Activated CD4-positive, alpha-beta memory T cell treated with anti-CD3 and anti-CD28 coated beads, Interleukin-2, amount 10 ng/mL, durations not matched to agents 7 days and 5 days (primary cell): Measurements from ENCODE around the gene MEMO1. TPM values are rescaled to one million over a fixed set of nuclear protein-coding genes. Genes with fewer than 3 reads are reported as not detected.

Experiments used
- CTCF ChIA-PET: fragments of 350-600 bp; sonication (Branson Sonifier 250); formaldehyde crosslinking; loops from one replicate; lab custom pipeline; 2021; ENCODE audit warnings: antibody characterized with exemption, inconsistent platforms; lab: Charles Lee
- POLR2A ChIA-PET: fragments of 350-600 bp; sonication (Branson Sonifier 250); formaldehyde crosslinking; loops from one replicate; lab custom pipeline; 2021; ENCODE audit warnings: antibody characterized with exemption; lab: Charles Lee
- DNase-seq: peaks from one replicate; pipeline ENCODE4 v3.0.0-alpha.2; 2020
- H3K27ac Mint-ChIP-seq: one replicate; pipeline ENCODE4 v1.8.0; 2021; ENCODE audit warnings: mild to moderate bottlenecking, mixed read lengths
- H3K27me3 Mint-ChIP-seq: one replicate; pipeline ENCODE4 v1.8.0; 2021; ENCODE audit warnings: mixed read lengths
- H3K36me3 Mint-ChIP-seq: one replicate; pipeline ENCODE4 v1.8.0; 2021; ENCODE audit warnings: low read depth, mixed read lengths
- H3K4me1 Mint-ChIP-seq: one replicate; pipeline ENCODE4 v1.8.0; 2021; ENCODE audit warnings: mixed read lengths
- H3K4me3 Mint-ChIP-seq: one replicate; pipeline ENCODE4 v1.8.0; 2021; ENCODE audit warnings: mild to moderate bottlenecking, mixed read lengths
- H3K9me3 Mint-ChIP-seq: one replicate; pipeline ENCODE4 v1.8.0; 2021; ENCODE audit warnings: mixed read lengths
- total RNA-seq, 2 experiments: library from RNA; stranded (reverse); gene quantifications; one replicate each; pipeline ENCODE4 v1.2.3, GENCODE V29; 2021

Gene MEMO1
- total RNA-seq, 2 experiments from 2014 or later: 40.7 to 41.5 TPM

- no peaks in the 10 kb centered on the region for H3K9me3 Mint-ChIP-seq
- no peaks in the 10 kb centered on the region for H3K27me3 Mint-ChIP-seq
- CTCF ChIA-PET: no interaction called here
- H3K36me3 Mint-ChIP-seq: peaks cover 29% of the 10 kb centered on the region
- H3K4me3 Mint-ChIP-seq: no peak overlapping the region
- H3K4me1 Mint-ChIP-seq: peaks cover 32% of the 10 kb centered on the region
- no peak overlapping the region for H3K27ac Mint-ChIP-seq
- POLR2A ChIA-PET: no interaction called here
- DNase-seq: no peak
These were observed 65.8 kb downstream of the MEMO1 start for GRCh38 chr2:31944828-31945571.

GRCh38 chr2:31943636-31944225, 67.1 kb downstream of the MEMO1 start:
- DNase-seq: no peak
- ChIA-PET CTCF (no interaction called here), POLR2A (no interaction called here)
- Mint-ChIP-seq H3K4me1 (peaks cover 29% of the 10 kb centered on the region), H3K27me3 (no peaks in the 10 kb centered on the region), H3K36me3 (peaks cover 22% of the 10 kb centered on the region), H3K9me3 (no peaks in the 10 kb centered on the region), H3K27ac (no peak overlapping the region), H3K4me3 (no peak overlapping the region)

- Mint-ChIP-seq H3K9me3 (no peaks in the 10 kb centered on the region), H3K4me3 (no peak overlapping the region), H3K4me1 (peaks cover 29% of the 10 kb centered on the region), H3K36me3 (peaks cover 20% of the 10 kb centered on the region), H3K27ac (no peak overlapping the region), H3K27me3 (no peaks in the 10 kb centered on the region)
- DNase-seq: no peak
- ChIA-PET CTCF (no interaction called here), POLR2A (no interaction called here)
These were observed 69.9 kb downstream of the MEMO1 start for GRCh38 chr2:31940920-31941319.

GRCh38 chr2:31937741-31938140, 73.1 kb downstream of the MEMO1 start:
- Mint-ChIP-seq H3K27me3 (no peaks in the 10 kb centered on the region), H3K36me3 (peaks cover 3% of the 10 kb centered on the region), H3K27ac (no peak overlapping the region), H3K4me3 (no peak overlapping the region), H3K4me1 (peaks cover 8% of the 10 kb centered on the region), H3K9me3 (no peaks in the 10 kb centered on the region)
- CTCF ChIA-PET: no interaction called here
- DNase-seq: no peak
- POLR2A ChIA-PET: no interaction called here

- ChIA-PET CTCF (no interaction called here), POLR2A (no interaction called here)
- H3K4me1 Mint-ChIP-seq: peaks cover 12% of the 10 kb centered on the region
- no peaks in the 10 kb centered on the region for H3K27me3 Mint-ChIP-seq
- no peak overlapping the region for H3K27ac Mint-ChIP-seq
- peaks cover 5% of the 10 kb centered on the region for H3K36me3 Mint-ChIP-seq
- no peak overlapping the region for H3K4me3 Mint-ChIP-seq
- DNase-seq: no peak
- H3K9me3 Mint-ChIP-seq: no peaks in the 10 kb centered on the region
These were observed 75.4 kb downstream of the MEMO1 start for GRCh38 chr2:31935370-31935769.

GRCh38 chr2:31933066-31933465, 77.7 kb downstream of the MEMO1 start:
- H3K4me3 Mint-ChIP-seq: no peak overlapping the region
- H3K36me3 Mint-ChIP-seq: peaks cover 7% of the 10 kb centered on the region
- H3K27me3 Mint-ChIP-seq: no peaks in the 10 kb centered on the region
- no peak overlapping the region for H3K27ac Mint-ChIP-seq
- H3K4me1 Mint-ChIP-seq: peaks cover 12% of the 10 kb centered on the region
- DNase-seq: no peak
- ChIA-PET POLR2A (no interaction called here), CTCF (no interaction called here)
- no peaks in the 10 kb centered on the region for H3K9me3 Mint-ChIP-seq

GRCh38 chr2:31932589-31932988, 78.2 kb downstream of the MEMO1 start:
- DNase-seq: no peak
- Mint-ChIP-seq H3K9me3 (no peaks in the 10 kb centered on the region), H3K4me1 (peaks cover 12% of the 10 kb centered on the region), H3K27me3 (no peaks in the 10 kb centered on the region), H3K4me3 (no peak overlapping the region), H3K36me3 (peaks cover 7% of the 10 kb centered on the region), H3K27ac (peak overlapping the region; percentile 28)
- ChIA-PET POLR2A (no interaction called here), CTCF (no interaction called here)

GRCh38 chr2:31931916-31932315, 78.9 kb downstream of the MEMO1 start:
- H3K4me3 Mint-ChIP-seq: no peak overlapping the region
- H3K9me3 Mint-ChIP-seq: no peaks in the 10 kb centered on the region
- H3K4me1 Mint-ChIP-seq: peaks cover 12% of the 10 kb centered on the region
- no peaks in the 10 kb centered on the region for H3K27me3 Mint-ChIP-seq
- DNase-seq: no peak
- H3K36me3 Mint-ChIP-seq: peaks cover 7% of the 10 kb centered on the region
- no peak overlapping the region for H3K27ac Mint-ChIP-seq
- ChIA-PET CTCF (no interaction called here), POLR2A (interaction anchor here (0.5 kb wide), 1 partner anchor 79 kb away, joined by 3 read pairs; the partner anchor contains the start of gene MEMO1)

GRCh38 chr2:31925517-31925916, 85.3 kb downstream of the MEMO1 start:
- no peak overlapping the region for H3K27ac Mint-ChIP-seq
- no peak for DNase-seq
- POLR2A ChIA-PET: no interaction called here
- H3K36me3 Mint-ChIP-seq: peaks cover 11% of the 10 kb centered on the region
- peaks cover 2% of the 10 kb centered on the region for H3K4me1 Mint-ChIP-seq
- H3K9me3 Mint-ChIP-seq: no peaks in the 10 kb centered on the region
- CTCF ChIA-PET: interaction anchor here (0.7 kb wide), 1 partner anchor 322 kb away, joined by 3 read pairs; no protein-coding TSS in a partner anchor
- no peak overlapping the region for H3K4me3 Mint-ChIP-seq
- no peaks in the 10 kb centered on the region for H3K27me3 Mint-ChIP-seq

GRCh38 chr2:31923662-31924061, 87.1 kb downstream of the MEMO1 start:
- H3K27me3 Mint-ChIP-seq: no peaks in the 10 kb centered on the region
- peaks cover 2% of the 10 kb centered on the region for H3K4me1 Mint-ChIP-seq
- DNase-seq: no peak
- no peaks in the 10 kb centered on the region for H3K9me3 Mint-ChIP-seq
- peaks cover 14% of the 10 kb centered on the region for H3K36me3 Mint-ChIP-seq
- ChIA-PET CTCF (no interaction called here), POLR2A (no interaction called here)
- no peak overlapping the region for H3K27ac Mint-ChIP-seq
- no peak overlapping the region for H3K4me3 Mint-ChIP-seq

- H3K27ac Mint-ChIP-seq: no peak overlapping the region
- POLR2A ChIA-PET: interaction anchor here (1.4 kb wide), 1 partner anchor 86 kb away, joined by 3 read pairs; no protein-coding TSS in a partner anchor
- no peak for DNase-seq
- H3K4me3 Mint-ChIP-seq: no peak overlapping the region
- no peaks in the 10 kb centered on the region for H3K27me3 Mint-ChIP-seq
- peaks cover 14% of the 10 kb centered on the region for H3K36me3 Mint-ChIP-seq
- H3K4me1 Mint-ChIP-seq: peaks cover 2% of the 10 kb centered on the region
- no peaks in the 10 kb centered on the region for H3K9me3 Mint-ChIP-seq
- CTCF ChIA-PET: interaction anchor here (0.6 kb wide), 1 partner anchor 60 kb away, joined by 3 read pairs; no protein-coding TSS in a partner anchor
These were observed 88.0 kb downstream of the MEMO1 start for GRCh38 chr2:31922542-31923408.

- no peaks in the 10 kb centered on the region for H3K9me3 Mint-ChIP-seq
- no peak for DNase-seq
- CTCF ChIA-PET: no interaction called here
- H3K36me3 Mint-ChIP-seq: peaks cover 15% of the 10 kb centered on the region
- POLR2A ChIA-PET: interaction anchor here (0.9 to 1.5 kb wide), 2 partner anchors 92 to 119 kb away, joined by 3 read pairs; partner anchors contain the start of gene DPY30
- no peak overlapping the region for H3K27ac Mint-ChIP-seq
- no peaks in the 10 kb centered on the region for H3K27me3 Mint-ChIP-seq
- H3K4me1 Mint-ChIP-seq: peaks cover 2% of the 10 kb centered on the region
- H3K4me3 Mint-ChIP-seq: no peak overlapping the region
These were observed 89.8 kb downstream of the MEMO1 start for GRCh38 chr2:31920962-31921361.

GRCh38 chr2:31919499-31919898, 91.3 kb downstream of the MEMO1 start:
- no peak overlapping the region for H3K27ac Mint-ChIP-seq
- CTCF ChIA-PET: no interaction called here
- peaks cover 2% of the 10 kb centered on the region for H3K4me1 Mint-ChIP-seq
- no peaks in the 10 kb centered on the region for H3K9me3 Mint-ChIP-seq
- DNase-seq: no peak
- H3K4me3 Mint-ChIP-seq: no peak overlapping the region
- H3K27me3 Mint-ChIP-seq: no peaks in the 10 kb centered on the region
- peaks cover 8% of the 10 kb centered on the region for H3K36me3 Mint-ChIP-seq
- POLR2A ChIA-PET: no interaction called here
